Activated CD8-positive, alpha-beta memory T cell treated with anti-CD3 and anti-CD28 coated beads, Interleukin-2, amount 50 U/mL, for 4 hours (primary cell): ENCODE results near the gene HACD1.

Experiments used
- DNase-seq: peaks from one replicate; pipeline ENCODE4 v3.0.0-alpha.2; 2020

Gene HACD1

GRCh38 chr10:17564911-17565310, 52.3 kb downstream of the HACD1 start:
- no peak for DNase-seq

- DNase-seq: no peak
Observed at GRCh38 chr10:17563452-17563851, 53.7 kb downstream of the HACD1 start.

DNA sequence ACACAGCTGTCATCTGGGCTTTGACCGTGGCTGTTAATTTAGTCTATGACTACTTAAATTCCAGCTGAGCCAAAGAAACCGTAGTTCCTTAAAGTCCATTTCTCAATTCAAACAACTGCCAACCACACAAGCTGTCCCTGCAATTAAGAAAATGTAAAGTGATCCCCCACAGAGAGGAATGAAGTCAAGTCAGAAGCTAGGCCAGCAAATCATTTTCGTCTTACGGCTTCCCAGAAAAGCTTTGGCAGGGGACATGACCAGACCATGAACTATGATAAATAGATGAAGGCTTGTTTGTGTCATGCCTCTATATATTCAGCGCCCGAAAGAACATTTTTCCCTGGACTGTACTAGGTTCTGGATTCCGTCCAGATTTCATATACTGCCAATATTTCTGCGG, 54.6 kb downstream of the HACD1 start:
- DNase-seq: no peak

- no peak for DNase-seq
Observed at GRCh38 chr10:17561111-17561510, 56.1 kb downstream of the HACD1 start.

- DNase-seq: no peak
Observed at GRCh38 chr10:17557459-17557858, 59.7 kb downstream of the HACD1 start.

DNA sequence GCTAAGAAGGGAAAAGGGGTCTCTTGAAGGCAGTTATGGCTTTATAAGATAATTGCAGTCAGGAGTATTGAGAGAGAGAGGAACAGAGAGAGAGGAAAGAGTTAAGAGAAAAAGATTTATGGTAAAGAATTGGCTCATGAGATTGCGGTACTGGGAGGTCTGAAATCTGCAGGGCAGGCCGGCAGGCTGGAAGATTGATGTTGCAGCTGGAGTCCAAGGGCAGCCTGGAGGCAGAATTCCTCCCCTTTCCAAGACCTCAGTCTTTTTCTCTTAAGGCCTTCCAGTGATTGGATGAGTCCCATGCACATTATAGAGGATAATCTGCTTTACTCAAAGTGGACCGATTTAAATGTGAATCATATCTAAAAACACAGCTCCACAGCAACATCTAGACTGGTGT, 68.4 kb downstream of the HACD1 start:
- DNase-seq: no peak

DNA sequence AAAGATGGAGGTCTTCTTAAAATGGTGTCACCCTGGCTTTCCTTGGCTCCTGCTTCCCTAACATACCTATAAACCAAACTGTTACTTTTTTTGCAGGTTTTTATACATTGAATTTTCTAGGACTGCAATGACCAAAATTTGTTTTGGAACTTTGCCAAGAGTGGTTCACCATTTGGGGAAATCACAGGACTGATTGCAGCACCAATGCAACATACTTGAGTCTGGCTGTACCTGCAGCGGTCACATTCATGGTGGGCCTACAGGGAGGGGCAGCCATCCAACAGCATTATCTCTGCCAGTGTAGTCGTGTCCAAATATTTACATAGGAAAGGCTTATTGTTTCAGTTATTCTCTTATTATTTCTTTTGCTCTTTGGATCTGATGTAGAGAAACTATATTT, 69.0 kb downstream of the HACD1 start:
- no peak for DNase-seq

DNA sequence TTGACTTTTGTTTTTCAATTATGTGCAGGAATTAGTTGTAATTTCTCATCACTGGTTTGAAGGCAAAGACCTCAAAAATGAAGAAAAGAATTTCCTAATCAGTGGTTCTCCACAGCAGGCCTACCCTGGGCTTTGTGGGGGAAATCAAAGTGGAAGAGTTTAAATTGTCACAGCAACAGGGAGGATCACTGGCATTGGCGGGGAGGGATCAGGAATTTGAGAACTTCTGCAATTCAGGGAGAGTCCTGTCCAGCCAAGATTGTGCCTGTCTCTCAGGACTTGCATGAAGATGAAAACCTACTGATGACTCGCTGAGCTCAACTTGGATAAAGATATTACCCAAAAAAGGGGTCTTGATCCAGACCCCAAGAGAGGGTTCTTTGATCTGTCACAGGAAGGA, 70.1 kb downstream of the HACD1 start:
- no peak for DNase-seq

DNA sequence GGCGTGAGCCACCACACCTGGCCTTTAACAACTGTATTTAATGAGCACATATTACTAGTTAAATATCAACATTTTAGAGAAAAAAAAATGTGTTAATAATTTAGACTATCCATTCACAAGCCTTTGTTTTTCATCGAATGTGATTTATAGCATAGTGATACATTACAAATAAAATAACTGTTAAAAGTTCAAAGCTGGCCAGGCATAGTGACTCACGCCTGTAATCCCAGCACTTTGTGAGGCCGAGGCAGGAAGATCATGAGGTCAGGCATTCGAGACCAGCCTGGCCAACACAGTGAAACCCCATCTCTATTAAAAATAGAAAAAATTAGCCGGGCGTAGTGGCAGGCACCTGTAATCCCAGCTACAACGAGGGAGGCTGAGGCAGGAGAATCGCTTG, 72.7 kb downstream of the HACD1 start:
- DNase-seq: no peak
